ENCODE results near the gene SSPN. TPM values are rescaled to one million over a fixed set of nuclear protein-coding genes. Genes with fewer than 3 reads are reported as not detected.
A peak's percentile ranks its signal among the peaks of the same experiment; 100 is the strongest.

The SSPN gene
- total RNA-seq, 4 donors from 2014 or later, result 35.9 to 65.4 (median 53.3) TPM

GRCh38 chr12:26275313-26276131 is 80.1 kb downstream of the SSPN start:
- peak overlapping the region; percentile 36 to 81 (median 76) for H3K27ac ChIP-seq
- H3K27me3 ChIP-seq, result no peaks in the 10 kb centered on the region
- WGBS, 2 donors (ENCODE audit: low coverage in 1 of 2), result 93 to 100% methylated on average over 1 to 8 of the region's 11 CpGs
- H3K4me1 ChIP-seq, result peaks cover 0 to 36% (median 22%) of the 10 kb centered on the region in 3 donors
- H3K4me3 ChIP-seq, result no peak overlapping the region
- no peak for TF ChIP-seq CTCF (IDR thresholded peaks at IDR 0.05)
- TF ChIP-seq EP300 (IDR thresholded peaks at IDR 0.05), result no peak
- H3K9me3 ChIP-seq, result no peaks in the 10 kb centered on the region
- H3K36me3 ChIP-seq, result no peaks in the 10 kb centered on the region
- no peak for ATAC-seq

- TF ChIP-seq POLR2AphosphoS5 (IDR thresholded peaks at IDR 0.05), result no peak
- no peak for TF ChIP-seq POLR2A (IDR thresholded peaks at IDR 0.05)
- TF ChIP-seq CTCF (IDR thresholded peaks at IDR 0.05), result no peak
- no peak for TF ChIP-seq EP300 (IDR thresholded peaks at IDR 0.05)
- no peak for ATAC-seq
- Histone ChIP-seq H3K4me3 (no peak overlapping the region), H3K4me1 (peaks cover 0 to 32% (median 18%) of the 10 kb centered on the region in 3 donors), H3K9me3 (no peaks in the 10 kb centered on the region), H3K27ac (no peak overlapping the region), H3K36me3 (no peaks in the 10 kb centered on the region), H3K27me3 (no peaks in the 10 kb centered on the region)
- 86 to 100% methylated on average over 2 of the region's 2 CpGs for WGBS, 2 donors (ENCODE audit: low coverage in 1 of 2)
Observed at GRCh38 chr12:26276709-26277108, 81.3 kb downstream of the SSPN start.

GRCh38 chr12:26277506-26278246 is 82.3 kb downstream of the SSPN start:
- no peaks in the 10 kb centered on the region for H3K9me3 ChIP-seq
- ATAC-seq, result no peak
- WGBS, 2 donors (ENCODE audit: low coverage in 1 of 2), result 84 to 100% methylated on average over 2 to 12 of the region's 16 CpGs
- TF ChIP-seq POLR2A (IDR thresholded peaks at IDR 0.05) (no peak), CTCF (IDR thresholded peaks at IDR 0.05) (no peak), EP300 (IDR thresholded peaks at IDR 0.05) (no peak), POLR2AphosphoS5 (IDR thresholded peaks at IDR 0.05) (no peak)
- H3K27me3 ChIP-seq, result no peaks in the 10 kb centered on the region
- no peaks in the 10 kb centered on the region for H3K36me3 ChIP-seq
- H3K4me1 ChIP-seq, result peaks cover 0 to 22% (median 12%) of the 10 kb centered on the region in 3 donors
- no peak overlapping the region for H3K27ac ChIP-seq
- H3K4me3 ChIP-seq, result no peak overlapping the region

- 58 to 71% methylated on average over 1 of the region's 1 CpG for WGBS, 2 donors (ENCODE audit: low coverage in 1 of 2)
- Histone ChIP-seq H3K27me3 (no peaks in the 10 kb centered on the region), H3K9me3 (no peaks in the 10 kb centered on the region), H3K4me3 (no peak overlapping the region), H3K27ac (no peak overlapping the region), H3K4me1 (peaks cover 0 to 20% (median 12%) of the 10 kb centered on the region in 3 donors), H3K36me3 (no peaks in the 10 kb centered on the region)
- TF ChIP-seq POLR2A (IDR thresholded peaks at IDR 0.05) (no peak), POLR2AphosphoS5 (IDR thresholded peaks at IDR 0.05) (no peak), CTCF (IDR thresholded peaks at IDR 0.05) (no peak), EP300 (IDR thresholded peaks at IDR 0.05) (no peak)
- ATAC-seq, result no peak
Observed at GRCh38 chr12:26278266-26278665, 82.9 kb downstream of the SSPN start.
